Amniotic stem cell (primary cell): Measurements from ENCODE around the gene SBF1.
"Not testable (repeated sequence)": the region's sequence is repeated elsewhere in the genome, so short reads cannot be mapped to it uniquely, and the experiment has no call there.

ENCODE experiments used
- DNase-seq: peaks from one replicate; lab custom pipeline; 2025; lab: John Stamatoyannopoulos, UW

Gene SBF1

GRCh38 chr22:50474710-50475651 is at the start of gene SBF1:
TSS of gene SBF1 (minus strand) at chr22:50475035. CDS start at chr22:50474840, 195 bp downstream.
- peak; percentile 76 for DNase-seq

GRCh38 chr22:50523806-50524675 is 49.2 kb upstream of the SBF1 start:
- no peak for DNase-seq

GRCh38 chr22:50523458-50523805 is 48.6 kb upstream of the SBF1 start:
- DNase-seq: no peak

GRCh38 chr22:50522806-50523438 is 48.1 kb upstream of the SBF1 start:
- DNase-seq: no peak

- no peak for DNase-seq
Measured at GRCh38 chr22:50522208-50522805, 47.5 kb upstream of the SBF1 start.

- no peak for DNase-seq
Measured at GRCh38 chr22:50521710-50522109, 46.9 kb upstream of the SBF1 start.

- DNase-seq: no peak
Measured at GRCh38 chr22:50520826-50521453, 46.1 kb upstream of the SBF1 start.

- not testable (repeated sequence) for DNase-seq
Measured at GRCh38 chr22:50520184-50520583, 45.3 kb upstream of the SBF1 start.

GRCh38 chr22:50519151-50519550 is 44.3 kb upstream of the SBF1 start:
- no peak for DNase-seq

GRCh38 chr22:50518606-50519005 is 43.8 kb upstream of the SBF1 start:
- DNase-seq: no peak

- DNase-seq: no peak
Measured at GRCh38 chr22:50517495-50518260, 42.8 kb upstream of the SBF1 start.

- no peak for DNase-seq
Measured at GRCh38 chr22:50516891-50517290, 42.1 kb upstream of the SBF1 start.

- DNase-seq: no peak
Measured at GRCh38 chr22:50516068-50516467, 41.2 kb upstream of the SBF1 start.

GRCh38 chr22:50513175-50513574 is 38.3 kb upstream of the SBF1 start:
- DNase-seq: no peak

GRCh38 chr22:50508897-50509296 is 34.1 kb upstream of the SBF1 start:
- DNase-seq: no peak

GRCh38 chr22:50507991-50508884 is 33.4 kb upstream of the SBF1 start, which contains the start of gene NCAPH2:
TSS of gene NCAPH2 (plus strand) at chr22:50508224. CDS start at chr22:50508338, 114 bp downstream.
- peak; percentile 97 for DNase-seq

- DNase-seq: no peak
Measured at GRCh38 chr22:50507421-50507990, 32.7 kb upstream of the SBF1 start, which contains the start of gene LMF2. TSS of gene LMF2 (minus strand) at chr22:50507702. CDS start at chr22:50507675, 27 bp downstream.

- no peak for DNase-seq
Measured at GRCh38 chr22:50506611-50507420, 32.0 kb upstream of the SBF1 start.
